HTR-8/SVneo (cell line): ENCODE measurements around the gene SLC9A5.

Experiments used
- DNase-seq: peaks from one replicate; pipeline ENCODE4 v3.0.0; 2011; ENCODE audit warnings: low spot score, mixed read lengths; ENCODE audit not compliant: insufficient read length
- FAIRE-seq: peaks from 2 replicates; lab custom pipeline; 2011; peaks lifted over from hg19 to GRCh38; lab: Jason Lieb, UNC

Gene SLC9A5

GRCh38 chr16:67248401-67249177 is at the start of gene SLC9A5:
Gene SLC9A5, plus strand, starts transcription at chr16:67248979. Its CDS starts 36 bp downstream, at chr16:67249015.
- DNase-seq (peak; percentile 47), FAIRE-seq (no peak)

- FAIRE-seq (no peak), DNase-seq (no peak)
Measured at GRCh38 chr16:67199011-67199807, 49.6 kb upstream of the SLC9A5 start, which contains the start of gene ELMO3. Gene ELMO3, plus strand, starts transcription at chr16:67199131. Its CDS starts 196 bp downstream, at chr16:67199327.

- no peak for DNase-seq
- no peak for FAIRE-seq
Measured at GRCh38 chr16:67199808-67200198, 49.0 kb upstream of the SLC9A5 start.

GRCh38 chr16:67200491-67200890 is 48.3 kb upstream of the SLC9A5 start:
- FAIRE-seq (peak; percentile 51), DNase-seq (no peak)

GRCh38 chr16:67201411-67202345 is 47.1 kb upstream of the SLC9A5 start:
- FAIRE-seq (no peak), DNase-seq (no peak)

- FAIRE-seq (no peak), DNase-seq (no peak)
Measured at GRCh38 chr16:67202426-67202825, 46.4 kb upstream of the SLC9A5 start.

GRCh38 chr16:67202956-67203493 is 45.8 kb upstream of the SLC9A5 start:
- no peak for FAIRE-seq

GRCh38 chr16:67204076-67204475 is 44.7 kb upstream of the SLC9A5 start:
- FAIRE-seq (no peak), DNase-seq (no peak)

More at GRCh38 chr16:67202956-67203493, 45.8 kb upstream of the SLC9A5 start:
- DNase-seq, result no peak

GRCh38 chr16:67206129-67206837 is 42.5 kb upstream of the SLC9A5 start:
- no peak for DNase-seq
- peak; percentile 52 for FAIRE-seq

- DNase-seq, result peak; percentile 40
- no peak for FAIRE-seq
Measured at GRCh38 chr16:67206838-67207248, 41.9 kb upstream of the SLC9A5 start.

- FAIRE-seq, result peak; percentile 83
Measured at GRCh38 chr16:67207249-67208091, 41.3 kb upstream of the SLC9A5 start.

GRCh38 chr16:67208154-67208896 is 40.5 kb upstream of the SLC9A5 start:
- no peak for FAIRE-seq
- DNase-seq, result no peak

More at GRCh38 chr16:67207249-67208091, 41.3 kb upstream of the SLC9A5 start:
- DNase-seq, result peak; percentile 28

- DNase-seq, result no peak
- no peak for FAIRE-seq
Measured at GRCh38 chr16:67209565-67209964, 39.2 kb upstream of the SLC9A5 start.

- no peak for FAIRE-seq
Measured at GRCh38 chr16:67210069-67210937, 38.5 kb upstream of the SLC9A5 start.

GRCh38 chr16:67211674-67212073 is 37.1 kb upstream of the SLC9A5 start:
- DNase-seq, result no peak
- FAIRE-seq, result peak; percentile 70

More at GRCh38 chr16:67210069-67210937, 38.5 kb upstream of the SLC9A5 start:
- no peak for DNase-seq

GRCh38 chr16:67212766-67213165 is 36.0 kb upstream of the SLC9A5 start:
- DNase-seq (no peak), FAIRE-seq (no peak)
